OCI-LY7 (cell line): Measurements from ENCODE around the gene CD6.

Experiments used
- CTCF ChIP-seq: fragments of 200-600 bp; sonication (generic); conservative IDR thresholded peaks from 2 replicates; pipeline ENCODE4 v1.5.1; 2014; ENCODE audit warnings: mild to moderate bottlenecking, antibody characterized with exemption, low read length, moderate library complexity, mixed read lengths
- EZH2phosphoT487 ChIP-seq: fragments of 200-600 bp; sonication (generic); IDR thresholded peaks from 2 replicates; pipeline ENCODE4 v1.6.1; 2018; ENCODE audit warnings: low read depth, borderline replicate concordance, mild to moderate bottlenecking, mixed run types, antibody characterized with exemption, low read length, moderate library complexity, mixed read lengths

- no peak for TF ChIP-seq CTCF
- TF ChIP-seq EZH2phosphoT487, result no peak
Observed at GRCh38 chr11:60994541-60995080, 23.1 kb downstream of the CD6 start.
